GM20000 (cell line): ENCODE data around the gene WAC.

Experiments
- DNase-seq: peaks from one replicate; pipeline ENCODE4 v3.0.0; 2012; ENCODE audit warnings: low spot score
- CTCF ChIP-seq: IDR thresholded peaks from 2 replicates; pipeline ENCODE4 v1.5.1; 2012; ENCODE audit warnings: mild to moderate bottlenecking, control low read depth; ENCODE audit errors: extremely low read depth, missing control alignments

Gene WAC

GRCh38 chr10:28587270-28587969 lies 54.5 kb downstream of the WAC start:
- DNase-seq = no peak
- TF ChIP-seq CTCF = no peak

- no peak for TF ChIP-seq CTCF
- DNase-seq = no peak
These were observed 55.0 kb downstream of the WAC start for GRCh38 chr10:28587970-28588290.

GRCh38 chr10:28592953-28593352 lies 60.0 kb downstream of the WAC start:
- no peak for DNase-seq
- TF ChIP-seq CTCF = no peak

GRCh38 chr10:28593811-28594210 lies 60.9 kb downstream of the WAC start:
- no peak for TF ChIP-seq CTCF
- DNase-seq = no peak

- TF ChIP-seq CTCF = no peak
These were observed 61.5 kb downstream of the WAC start for GRCh38 chr10:28594406-28594805.

GRCh38 chr10:28595613-28596012 lies 62.7 kb downstream of the WAC start:
- no peak for TF ChIP-seq CTCF
- DNase-seq = no peak

More at GRCh38 chr10:28594406-28594805, 61.5 kb downstream of the WAC start:
- no peak for DNase-seq

- no peak for TF ChIP-seq CTCF
- no peak for DNase-seq
These were observed 67.1 kb downstream of the WAC start for GRCh38 chr10:28600056-28600455.
